GM23338 (cell line): ENCODE measurements around the gene MGAT4B. TPM values are rescaled to one million over a fixed set of nuclear protein-coding genes. Genes with fewer than 3 reads are reported as not detected.

Source experiments
- ATAC-seq: fragments of 200-7000 bp; cut with Tn5 transposase; 3 replicates; pipeline ENCODE4 v1.9.1; 2020
- DNase-seq: peaks from one replicate; pipeline ENCODE4 v3.0.0-alpha.2; 2015; ENCODE audit warnings: low spot score
- H2AFZ ChIP-seq: fragments of 200-600 bp; sonication (generic); 2 replicates; pipeline ENCODE4 v1.8.0; 2016; ENCODE audit warnings: antibody characterized with exemption, mild to moderate bottlenecking, moderate library complexity
- H3F3A ChIP-seq: fragments of 200-600 bp; sonication (generic); replicated peaks from 2 replicates; pipeline ENCODE4 v1.8.0; 2017; ENCODE audit warnings: antibody characterized with exemption, mixed run types, low read depth
- H3K27ac ChIP-seq: fragments of 200-600 bp; sonication (generic); 2 replicates; pipeline ENCODE4 v1.6.1; 2016; ENCODE audit warnings: low read depth
- H3K27me3 ChIP-seq: fragments of 200-600 bp; sonication (generic); 2 replicates; pipeline ENCODE4 v1.8.0; 2016; ENCODE audit warnings: mild to moderate bottlenecking, mixed run types, moderate library complexity; ENCODE audit not compliant: insufficient read depth
- H3K36me3 ChIP-seq: fragments of 200-600 bp; sonication (generic); 2 replicates; pipeline ENCODE4 v1.8.0; 2016; ENCODE audit warnings: mild to moderate bottlenecking; ENCODE audit not compliant: insufficient read depth
- H3K4me1 ChIP-seq: fragments of 200-600 bp; sonication (generic); 2 replicates; pipeline ENCODE4 v1.8.0; 2016; ENCODE audit warnings: mild to moderate bottlenecking, moderate library complexity; ENCODE audit not compliant: insufficient read depth
- H3K4me2 ChIP-seq: fragments of 200-600 bp; sonication (generic); 2 replicates; pipeline ENCODE4 v1.7.1; 2017; ENCODE audit warnings: mixed run types
- H3K4me3 ChIP-seq: fragments of 200-600 bp; sonication (generic); 2 replicates; pipeline ENCODE4 v1.6.1; 2016; ENCODE audit warnings: mixed run types
- H3K79me2 ChIP-seq: fragments of 200-600 bp; sonication (generic); replicated peaks from 2 replicates; pipeline ENCODE4 v1.8.0; 2017; ENCODE audit warnings: mild to moderate bottlenecking; ENCODE audit not compliant: insufficient read depth
- H3K9me2 ChIP-seq: fragments of 200-600 bp; sonication (generic); 2 replicates; pipeline ENCODE4 v1.8.0; 2017; ENCODE audit not compliant: insufficient read depth
- H4K20me1 ChIP-seq: fragments of 200-600 bp; sonication (generic); replicated peaks from 2 replicates; pipeline ENCODE4 v1.8.0; 2017; ENCODE audit warnings: mild to moderate bottlenecking; ENCODE audit not compliant: insufficient read depth
- H3K27ac Mint-ChIP-seq: 2 replicates; pipeline ENCODE4 v1.8.0; 2020; ENCODE audit warnings: inconsistent platforms, mild to moderate bottlenecking, moderate library complexity, mixed read lengths
- H3K27me3 Mint-ChIP-seq: 3 replicates; pipeline ENCODE4 v1.8.0; 2022; ENCODE audit warnings: low read depth, mild to moderate bottlenecking, moderate library complexity, mixed read lengths, inconsistent platforms; ENCODE audit not compliant: insufficient read depth, poor library complexity
- H3K36me3 Mint-ChIP-seq: 3 replicates; pipeline ENCODE4 v1.8.0; 2021; ENCODE audit warnings: low read depth, mild to moderate bottlenecking, inconsistent platforms, moderate library complexity, mixed read lengths
- H3K4me1 Mint-ChIP-seq: 3 replicates; pipeline ENCODE4 v1.8.0; 2020; ENCODE audit warnings: mild to moderate bottlenecking, inconsistent platforms, mixed read lengths
- H3K4me3 Mint-ChIP-seq: 3 replicates; pipeline ENCODE4 v1.8.0; 2021; ENCODE audit warnings: moderate library complexity, mild to moderate bottlenecking, inconsistent platforms, mixed read lengths
- H3K9me3 Mint-ChIP-seq: 3 replicates; pipeline ENCODE4 v1.8.0; 2020; ENCODE audit warnings: moderate library complexity, mild to moderate bottlenecking, inconsistent platforms, mixed read lengths
- EZH2phosphoT487 ChIP-seq: fragments of 200-600 bp; sonication (generic); IDR thresholded peaks from one replicate; pipeline ENCODE4 v1.8.1; 2018; ENCODE audit warnings: antibody characterized with exemption; ENCODE audit not compliant: unreplicated experiment
- JUNB ChIP-seq: IDR thresholded peaks from one replicate; pipeline ENCODE4 v1.6.1; 2016; ENCODE audit warnings: antibody characterized with exemption; ENCODE audit not compliant: unreplicated experiment
- NANOG ChIP-seq: IDR thresholded peaks from 2 replicates; pipeline ENCODE4 v1.6.1; 2016; ENCODE audit warnings: antibody characterized with exemption, borderline replicate concordance
- REST ChIP-seq: IDR thresholded peaks from one replicate; pipeline ENCODE4 v1.6.1; 2018; ENCODE audit warnings: antibody characterized with exemption; ENCODE audit not compliant: unreplicated experiment
- ZNF331 ChIP-seq: fragments of 250-450 bp; sonication (Bioruptor Pico); IDR thresholded peaks from 2 replicates; pipeline ENCODE4 v1.5.0; 2020; ENCODE audit warnings: low read depth, mild to moderate bottlenecking, moderate library complexity
- ZNF462 ChIP-seq: fragments of 250-450 bp; sonication (Bioruptor Pico); IDR thresholded peaks from 2 replicates; pipeline ENCODE4 v1.5.0; 2020; ENCODE audit warnings: mild to moderate bottlenecking, moderate library complexity
- polyA plus RNA-seq: library from polyadenylated mRNA; unstranded; fragments of >200 nt; fragmentation: Nextera tagmentation; extraction: Ambion mirVana; gene quantifications from 2 replicates; pipeline ENCODE4 v1.2.1, GENCODE V29; 2016
- total RNA-seq: library from RNA; depleted of rRNA; stranded (reverse); fragments of >200 nt; shearing (Covaris generic); gene quantifications from 2 replicates; pipeline ENCODE4 v1.2.3, GENCODE V29; 2014
- TF ChIP-seq, protein P1 (sequence below), 2 experiments: fragments of 200-600 bp in 1 of 2; sonication (generic) in 1 of 2; conservative IDR thresholded peaks; 2 replicates each; pipeline versions ENCODE4 v1.5.1 to v1.6.1; 2016 to 2017; ENCODE audit warnings: antibody characterized with exemption in 2 of 2, low read depth in 2 of 2, mild to moderate bottlenecking in 2 of 2, moderate library complexity in 1 of 2

Gene MGAT4B
- total and polyA plus RNA-seq, 2 experiments from 2014 or later = 32.3 to 101 TPM

- Histone ChIP-seq H3K79me2 (peaks cover 55% of the 10 kb centered on the region), H3F3A (peaks cover 34% of the 10 kb centered on the region; the same call in 1 of the 2 replicates), H3K4me2 (no peak overlapping the region), H3K27ac (peak overlapping the region; percentile 81; the same call in 1 of the 2 replicates), H3K4me1 (peaks cover 13% of the 10 kb centered on the region; the same call in 1 of the 2 replicates), H2AFZ (no peak overlapping the region), H3K4me3 (no peak overlapping the region), H3K27me3 (no peaks in the 10 kb centered on the region), H3K36me3 (peaks cover 38% of the 10 kb centered on the region), H3K9me2 (no peaks in the 10 kb centered on the region), H4K20me1 (peaks cover 33% of the 10 kb centered on the region)
- TF ChIP-seq REST (no peak), JUNB (no peak), ZNF331 (CRISPR knock-in tag) (no peak), NANOG (no peak), ZNF462 (CRISPR knock-in tag) (no peak), EZH2phosphoT487 (no peak)
- TF ChIP-seq, protein P1, sequence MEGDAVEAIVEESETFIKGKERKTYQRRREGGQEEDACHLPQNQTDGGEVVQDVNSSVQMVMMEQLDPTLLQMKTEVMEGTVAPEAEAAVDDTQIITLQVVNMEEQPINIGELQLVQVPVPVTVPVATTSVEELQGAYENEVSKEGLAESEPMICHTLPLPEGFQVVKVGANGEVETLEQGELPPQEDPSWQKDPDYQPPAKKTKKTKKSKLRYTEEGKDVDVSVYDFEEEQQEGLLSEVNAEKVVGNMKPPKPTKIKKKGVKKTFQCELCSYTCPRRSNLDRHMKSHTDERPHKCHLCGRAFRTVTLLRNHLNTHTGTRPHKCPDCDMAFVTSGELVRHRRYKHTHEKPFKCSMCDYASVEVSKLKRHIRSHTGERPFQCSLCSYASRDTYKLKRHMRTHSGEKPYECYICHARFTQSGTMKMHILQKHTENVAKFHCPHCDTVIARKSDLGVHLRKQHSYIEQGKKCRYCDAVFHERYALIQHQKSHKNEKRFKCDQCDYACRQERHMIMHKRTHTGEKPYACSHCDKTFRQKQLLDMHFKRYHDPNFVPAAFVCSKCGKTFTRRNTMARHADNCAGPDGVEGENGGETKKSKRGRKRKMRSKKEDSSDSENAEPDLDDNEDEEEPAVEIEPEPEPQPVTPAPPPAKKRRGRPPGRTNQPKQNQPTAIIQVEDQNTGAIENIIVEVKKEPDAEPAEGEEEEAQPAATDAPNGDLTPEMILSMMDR (conservative IDR thresholded peaks at IDR 0.05; ENCODE audit: low read depth in 2 of 2) = no peak
- peaks cover 55% of the 10 kb centered on the region for H3K36me3 Mint-ChIP-seq
- no peaks in the 10 kb centered on the region for H3K9me3 Mint-ChIP-seq
- peaks cover 31% of the 10 kb centered on the region for H3K4me1 Mint-ChIP-seq
- peak overlapping the region; percentile 94 for H3K27ac Mint-ChIP-seq
- ATAC-seq = no peak
- H3K4me3 Mint-ChIP-seq = no peak overlapping the region
- H3K27me3 Mint-ChIP-seq = peaks cover 3% of the 10 kb centered on the region
- DNase-seq = no peak
Measured at GRCh38 chr5:179766021-179766725, 40.5 kb downstream of the MGAT4B start.
